ENCODE measurements around the gene S100G.
"Not testable (repeated sequence)": the region's sequence is repeated elsewhere in the genome, so short reads cannot be mapped to it uniquely, and the experiment has no call there.

S100G gene, protein sequence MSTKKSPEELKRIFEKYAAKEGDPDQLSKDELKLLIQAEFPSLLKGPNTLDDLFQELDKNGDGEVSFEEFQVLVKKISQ

GRCh38 chrX:16649858-16650257 lies at the start of gene S100G:
TSS of gene S100G (plus strand) at chrX:16650158. CDS start at chrX:16651007, 849 bp downstream.
- no peak for DNase-seq (ENCODE audit: low read depth)

GRCh38 chrX:16601885-16602284 lies 48.1 kb upstream of the S100G start:
- DNase-seq (ENCODE audit: low read depth) = no peak

GRCh38 chrX:16603235-16603634 lies 46.7 kb upstream of the S100G start:
- not testable (repeated sequence) for DNase-seq (ENCODE audit: low read depth)

DNA sequence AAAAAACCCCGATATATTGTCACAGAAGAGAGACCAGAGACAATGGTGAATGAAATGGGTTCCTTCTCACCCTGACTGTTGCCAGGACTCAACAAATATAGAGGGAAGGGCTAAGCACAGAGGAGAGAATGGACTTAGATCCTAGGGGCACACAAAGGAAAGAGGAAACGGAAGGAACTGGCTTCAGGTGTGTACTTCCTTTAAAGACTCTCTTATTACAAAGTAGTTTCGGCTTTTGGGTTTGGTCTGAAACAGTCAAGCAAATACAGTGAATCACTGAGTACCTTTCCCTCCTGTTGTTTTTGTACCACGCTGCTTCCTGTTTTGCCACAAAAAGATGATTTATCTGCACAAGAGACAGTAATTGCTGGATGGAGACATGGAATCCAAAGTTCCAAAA lies 46.1 kb upstream of the S100G start:
- no peak for DNase-seq (ENCODE audit: low read depth)

GRCh38 chrX:16604337-16604736 lies 45.6 kb upstream of the S100G start:
- no peak for DNase-seq (ENCODE audit: low read depth)

DNA sequence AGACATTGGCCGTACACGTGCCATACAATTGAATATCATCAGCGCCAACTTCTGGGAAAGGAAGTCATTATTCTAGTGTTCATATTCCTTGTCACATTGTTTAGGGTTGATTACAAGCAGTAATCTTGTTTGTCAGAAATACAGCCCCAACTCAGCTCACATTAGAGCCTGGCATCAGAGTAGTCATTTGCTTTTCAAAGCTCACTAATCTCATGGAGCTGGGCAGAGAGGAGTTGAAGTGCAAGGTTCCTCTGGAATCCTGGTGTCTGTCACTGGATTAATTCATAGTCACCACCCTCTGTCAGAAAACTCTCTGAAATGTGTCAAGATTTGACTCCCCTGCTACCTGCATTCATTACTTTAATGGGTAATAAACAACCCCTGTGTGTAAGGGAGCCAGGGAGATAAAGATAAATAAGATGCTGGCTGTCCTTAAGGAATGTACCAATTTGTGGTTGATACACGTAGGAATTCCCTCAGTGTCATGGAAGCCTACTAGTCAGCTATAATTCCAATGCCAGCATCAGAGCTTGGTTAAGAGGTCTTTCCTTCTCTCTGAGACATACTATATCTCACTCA lies 43.7 kb upstream of the S100G start:
- no peak for DNase-seq (ENCODE audit: low read depth)

DNA sequence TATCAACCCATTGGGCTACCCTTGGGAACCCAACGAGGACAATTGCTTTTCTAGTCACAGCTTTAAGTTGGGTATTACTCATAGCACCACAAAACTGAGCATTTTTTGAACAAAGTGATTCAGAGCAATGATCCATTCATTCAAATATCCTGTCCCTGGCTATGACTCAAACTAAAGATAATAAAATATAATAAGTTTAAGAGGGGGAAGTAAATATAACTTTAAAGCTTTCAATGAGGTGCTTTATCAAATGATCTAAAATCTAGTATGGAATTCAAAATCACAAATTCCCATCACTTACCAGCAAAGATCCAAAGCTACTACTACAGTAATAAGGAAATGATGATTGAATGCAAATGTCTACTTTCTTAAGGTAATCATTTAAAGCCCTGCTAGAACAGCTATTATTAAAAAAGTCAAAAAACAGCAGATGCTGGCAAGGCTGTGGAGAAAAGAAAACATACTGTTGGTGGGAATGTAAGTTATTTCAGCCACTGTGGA lies 39.8 kb upstream of the S100G start:
- peak; percentile 44 for DNase-seq (ENCODE audit: low read depth)

DNA sequence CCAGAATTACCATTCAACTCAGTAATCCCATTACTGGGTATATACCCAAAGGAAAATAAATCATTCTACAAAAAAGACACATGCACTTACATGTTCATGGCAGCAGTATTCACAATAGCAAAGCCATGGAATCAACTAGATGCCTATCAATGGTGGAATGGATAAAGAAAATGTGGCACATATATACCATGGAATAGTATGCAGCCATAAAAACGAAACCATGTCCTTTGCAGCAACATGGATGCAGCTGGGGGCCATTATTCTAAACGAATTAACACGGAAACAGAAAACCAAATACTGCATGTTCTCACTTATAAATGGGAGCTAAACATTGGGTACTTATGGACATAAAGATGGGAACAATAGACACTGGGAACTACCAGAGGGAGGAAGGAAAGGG lies 39.3 kb upstream of the S100G start:
- not testable (repeated sequence) for DNase-seq (ENCODE audit: low read depth)

- no peak for DNase-seq (ENCODE audit: low read depth)
Observed at GRCh38 chrX:16612257-16612897, 37.6 kb upstream of the S100G start.

DNA sequence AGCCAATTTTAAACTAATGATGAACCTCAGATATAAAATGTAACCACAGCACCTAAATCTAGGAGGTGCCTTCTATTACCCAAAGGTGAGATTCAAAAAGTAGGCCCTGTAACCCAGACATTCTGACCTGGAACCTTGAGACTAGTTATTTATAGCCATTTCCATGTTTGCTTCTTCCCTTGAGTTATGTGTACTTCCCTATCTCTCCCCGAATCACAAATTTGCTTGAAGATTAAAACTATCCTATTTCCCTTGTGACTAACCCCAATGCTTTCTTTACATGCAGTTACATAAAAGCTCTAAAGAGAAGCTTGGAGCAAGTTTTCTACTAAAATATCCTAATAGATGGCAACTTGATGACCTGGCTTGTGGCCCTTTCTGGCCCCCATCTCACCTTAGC lies 32.6 kb upstream of the S100G start:
- no peak for DNase-seq (ENCODE audit: low read depth)

- DNase-seq (ENCODE audit: low read depth) = no peak
Observed at GRCh38 chrX:16618422-16618821, 31.5 kb upstream of the S100G start.

GRCh38 chrX:16619024-16619423 lies 30.9 kb upstream of the S100G start:
- DNase-seq (ENCODE audit: low read depth) = no peak

- DNase-seq (ENCODE audit: low read depth) = not testable (repeated sequence)
Observed at GRCh38 chrX:16628511-16628910, 21.4 kb upstream of the S100G start.

- no peak for DNase-seq (ENCODE audit: low read depth)
Observed at GRCh38 chrX:16628946-16629595, 20.9 kb upstream of the S100G start.

- no peak for DNase-seq (ENCODE audit: low read depth)
Observed at GRCh38 chrX:16629909-16630308, 20.0 kb upstream of the S100G start.

DNA sequence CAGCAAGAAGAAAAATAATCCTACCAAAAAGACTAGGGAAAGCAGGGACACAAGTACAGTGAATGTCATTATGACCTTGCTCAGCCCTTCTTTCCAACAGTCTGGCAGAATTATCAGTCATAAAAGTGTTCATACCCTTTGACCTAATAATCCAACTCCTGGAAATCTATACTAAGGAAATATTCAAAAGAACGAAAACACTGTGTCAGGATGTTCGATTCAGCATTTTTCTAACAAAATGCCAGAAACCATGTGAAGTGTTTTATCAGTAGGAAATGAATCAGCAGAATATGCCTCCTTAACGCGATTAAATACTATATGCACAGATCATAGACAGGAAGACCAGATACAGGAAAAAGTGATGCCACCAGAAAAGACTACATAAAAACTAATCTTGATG lies 16.2 kb upstream of the S100G start:
- DNase-seq (ENCODE audit: low read depth) = no peak

DNA sequence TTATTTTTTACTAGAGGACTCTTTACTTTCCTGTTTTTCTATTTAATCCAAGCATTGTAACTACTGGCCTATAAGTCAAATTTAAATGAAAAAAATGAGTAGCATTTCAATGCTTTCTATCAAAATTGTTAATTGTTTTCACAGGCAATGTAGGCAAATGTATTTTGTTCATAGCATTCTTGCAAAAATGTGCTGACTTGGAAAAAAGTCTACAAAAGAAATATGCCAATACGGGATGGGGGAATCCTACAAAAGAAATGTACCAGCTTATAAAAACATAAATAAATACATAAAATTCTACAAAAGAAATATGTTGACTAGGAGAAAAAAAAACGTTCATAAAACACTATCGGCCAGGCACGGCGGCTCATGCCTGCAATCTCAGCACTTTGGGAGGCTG lies 14.9 kb upstream of the S100G start:
- no peak for DNase-seq (ENCODE audit: low read depth)

GRCh38 chrX:16635596-16635995 lies 14.4 kb upstream of the S100G start:
- DNase-seq (ENCODE audit: low read depth) = no peak

- DNase-seq (ENCODE audit: low read depth) = no peak
Observed at GRCh38 chrX:16638533-16638932, 11.4 kb upstream of the S100G start.

DNA sequence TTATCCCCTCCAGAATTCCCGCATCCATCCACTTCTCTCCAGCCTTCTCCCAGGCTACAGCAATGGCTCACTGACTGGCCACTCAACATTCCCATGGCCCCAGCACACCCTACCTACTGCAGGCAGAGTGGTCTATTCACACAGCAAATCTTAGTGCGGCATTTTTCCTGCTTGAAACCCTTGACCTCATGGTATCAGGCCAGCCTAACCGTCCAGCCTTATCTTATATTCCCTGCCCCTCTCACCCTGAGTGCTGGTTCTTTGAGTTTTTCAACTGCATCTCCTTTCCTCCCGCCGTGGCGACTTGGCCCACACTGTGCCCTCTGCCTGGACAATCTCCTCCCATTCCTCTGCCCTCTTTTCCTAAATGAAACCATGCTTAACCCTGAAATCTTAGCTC lies 10.0 kb upstream of the S100G start:
- DNase-seq (ENCODE audit: low read depth) = no peak

DNA sequence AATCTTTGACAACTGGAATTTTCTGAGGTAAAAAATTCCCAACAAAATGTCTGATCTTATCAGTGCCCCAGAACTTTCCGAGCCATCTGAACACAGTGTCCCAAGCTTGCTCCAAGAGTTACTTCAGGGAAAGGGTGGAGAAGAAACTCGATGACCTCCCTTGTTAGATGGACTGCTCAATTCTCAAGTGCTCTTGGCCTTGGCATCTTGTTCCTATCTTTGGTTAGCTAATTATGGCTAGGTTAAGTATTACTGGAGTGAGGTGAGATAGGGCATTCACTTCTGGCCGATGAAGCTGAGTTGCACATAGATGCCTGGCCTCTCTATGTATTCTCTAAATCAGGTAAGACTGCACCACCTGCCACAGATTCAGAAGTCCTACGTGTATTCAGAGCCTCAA lies 9.1 kb upstream of the S100G start:
- no peak for DNase-seq (ENCODE audit: low read depth)

DNA sequence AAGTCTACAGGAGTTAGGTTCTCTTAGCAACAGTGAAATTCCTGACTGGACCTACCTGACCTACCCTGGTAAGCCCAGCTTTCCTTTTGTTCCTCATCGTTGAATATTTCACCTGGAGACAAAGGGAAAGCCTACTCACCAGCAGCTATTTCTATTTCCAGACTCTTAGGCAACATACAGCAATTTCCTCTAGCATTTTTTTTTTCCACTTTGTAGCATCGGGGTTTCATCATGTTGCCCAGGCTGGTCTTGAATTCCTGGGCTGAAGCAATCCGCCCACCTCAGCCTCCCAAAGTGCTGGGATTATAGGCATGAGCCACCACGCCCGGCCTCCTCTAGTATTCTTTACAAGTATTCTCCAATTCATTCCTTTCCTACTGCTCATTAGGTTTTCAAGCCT lies 6.8 kb upstream of the S100G start:
- no peak for DNase-seq (ENCODE audit: low read depth)

Data from HS-5 (cell line).